Natural killer cell (primary cell): ENCODE measurements around the gene ADAMTS14. TPM values are rescaled to one million over a fixed set of nuclear protein-coding genes. Genes with fewer than 3 reads are reported as not detected.

Experiments
- ATAC-seq, 3 donors: fragments of 150-1000 bp in 2 of 3; fragments of 200-7000 bp in 1 of 3; cut with Tn5 transposase; 1 replicate in 1 of 3; 2 replicates in 2 of 3; pipeline ENCODE4 v1.10.0; 2021; ENCODE audit warnings: mild to moderate bottlenecking in 2 of 3, moderate library complexity in 2 of 3
- DNase-seq, 2 donors: peaks; one replicate each; pipeline versions ENCODE4 v3.0.0 to v3.0.0-alpha.2; 2013 to 2021; ENCODE audit warnings: mixed read lengths in 1 of 2
- H3K27ac ChIP-seq: one replicate; pipeline ENCODE4 v1.5.1; 2013; ENCODE audit warnings: mild to moderate bottlenecking, low read length
- H3K27me3 ChIP-seq: one replicate; pipeline ENCODE4 v1.6.1; 2013; ENCODE audit warnings: low read length; ENCODE audit not compliant: control insufficient read depth, insufficient read depth
- H3K36me3 ChIP-seq: one replicate; pipeline ENCODE4 v1.6.1; 2013; ENCODE audit warnings: low read length; ENCODE audit not compliant: control insufficient read depth, insufficient read depth
- H3K4me1 ChIP-seq: one replicate; pipeline ENCODE4 v1.6.1; 2013; ENCODE audit warnings: low read length; ENCODE audit not compliant: control insufficient read depth, insufficient read depth
- H3K4me3 ChIP-seq: one replicate; pipeline ENCODE4 v1.5.1; 2013; ENCODE audit warnings: low read length
- H3K9me3 ChIP-seq: one replicate; pipeline ENCODE4 v1.6.1; 2013; ENCODE audit warnings: low read length; ENCODE audit not compliant: control insufficient read depth, insufficient read depth
- H3K27ac Mint-ChIP-seq, 2 donors: one replicate each; pipeline ENCODE4 v1.8.0; 2022; ENCODE audit warnings: mild to moderate bottlenecking in 2 of 2, mixed read lengths in 2 of 2, moderate library complexity in 1 of 2
- H3K27me3 Mint-ChIP-seq, 2 donors: one replicate each; pipeline ENCODE4 v1.8.0; 2022; ENCODE audit warnings: low read depth in 2 of 2, mixed read lengths in 2 of 2
- H3K36me3 Mint-ChIP-seq: one replicate; pipeline ENCODE4 v1.8.0; 2022; ENCODE audit warnings: mixed read lengths
- H3K4me1 Mint-ChIP-seq, 2 donors: one replicate each; pipeline ENCODE4 v1.8.0; 2022; ENCODE audit warnings: mixed read lengths in 2 of 2
- H3K4me3 Mint-ChIP-seq: one replicate; pipeline ENCODE4 v1.8.0; 2022; ENCODE audit warnings: mild to moderate bottlenecking, moderate library complexity, mixed read lengths
- H3K9me3 Mint-ChIP-seq, 2 donors: one replicate each; pipeline ENCODE4 v1.8.0; 2022; ENCODE audit warnings: mixed read lengths in 2 of 2
- WGBS: methylation state at CpG from one replicate; pipeline ENCODE4 v1.1.7; 2013; ENCODE audit warnings: missing lambda C conversion rate; ENCODE audit not compliant: insufficient coverage; 5-methylcytosine and 5-hydroxymethylcytosine counted together
- intact Hi-C: fragments of 100-400 bp; cut with micrococcal nuclease; formaldehyde crosslinking; loops from one replicate; pipeline ENCODE4 v1.14.2; 2022
- total RNA-seq, 4 donors: library from RNA; stranded (reverse); fragments of 120-200 nt in 1 of 4; gene quantifications; one replicate each; pipeline versions ENCODE4 v1.2.3 to v1.2.4, GENCODE V29; 2013 to 2022
- TF ChIP-seq, protein P1 (sequence below): fragments of 200-600 bp; IDR thresholded peaks from one replicate; pipeline ENCODE4 v1.8.0; 2022; ENCODE audit warnings: antibody characterized with exemption

Gene ADAMTS14
- total RNA-seq, 3 donors from 2014 or later (not counting 1 experiment from before 2014, with no cell fraction given), result 0.70 to 1.5 (median 1.1) TPM

DNA sequence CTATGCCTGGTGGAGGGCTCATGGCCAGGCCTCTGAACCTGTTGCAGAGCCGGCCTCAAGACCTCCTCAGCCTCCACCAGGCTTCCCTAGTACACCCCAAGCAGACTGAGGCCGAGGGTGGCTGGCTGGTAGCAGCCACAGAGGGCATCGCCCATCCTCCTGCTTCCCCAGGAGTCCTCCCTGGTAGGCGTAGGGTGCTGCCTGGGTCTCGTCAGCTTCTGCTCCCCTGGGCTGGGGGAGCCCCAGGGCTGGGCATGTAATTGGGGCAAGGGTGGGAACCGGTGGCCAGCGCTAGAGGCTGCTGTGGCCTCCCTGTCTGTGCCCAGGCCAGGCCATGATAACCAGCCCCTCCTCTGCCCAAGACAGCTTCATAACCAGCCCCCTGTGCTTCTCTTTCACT is 80.3 kb downstream of the ADAMTS14 start:
- H3K4me3 Mint-ChIP-seq, result no peak overlapping the region
- H3K9me3 ChIP-seq, result no peaks in the 10 kb centered on the region
- TF ChIP-seq, protein P1, sequence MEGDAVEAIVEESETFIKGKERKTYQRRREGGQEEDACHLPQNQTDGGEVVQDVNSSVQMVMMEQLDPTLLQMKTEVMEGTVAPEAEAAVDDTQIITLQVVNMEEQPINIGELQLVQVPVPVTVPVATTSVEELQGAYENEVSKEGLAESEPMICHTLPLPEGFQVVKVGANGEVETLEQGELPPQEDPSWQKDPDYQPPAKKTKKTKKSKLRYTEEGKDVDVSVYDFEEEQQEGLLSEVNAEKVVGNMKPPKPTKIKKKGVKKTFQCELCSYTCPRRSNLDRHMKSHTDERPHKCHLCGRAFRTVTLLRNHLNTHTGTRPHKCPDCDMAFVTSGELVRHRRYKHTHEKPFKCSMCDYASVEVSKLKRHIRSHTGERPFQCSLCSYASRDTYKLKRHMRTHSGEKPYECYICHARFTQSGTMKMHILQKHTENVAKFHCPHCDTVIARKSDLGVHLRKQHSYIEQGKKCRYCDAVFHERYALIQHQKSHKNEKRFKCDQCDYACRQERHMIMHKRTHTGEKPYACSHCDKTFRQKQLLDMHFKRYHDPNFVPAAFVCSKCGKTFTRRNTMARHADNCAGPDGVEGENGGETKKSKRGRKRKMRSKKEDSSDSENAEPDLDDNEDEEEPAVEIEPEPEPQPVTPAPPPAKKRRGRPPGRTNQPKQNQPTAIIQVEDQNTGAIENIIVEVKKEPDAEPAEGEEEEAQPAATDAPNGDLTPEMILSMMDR, result no peak
- 84% methylated on average over 7 of the region's 7 CpGs for WGBS
- no peak overlapping the region for H3K27ac Mint-ChIP-seq
- DNase-seq, result no peak
- no peak for ATAC-seq
- H3K9me3 Mint-ChIP-seq, result no peaks in the 10 kb centered on the region
- intact Hi-C loops, result no loop called here
- H3K4me3 ChIP-seq, result no peak overlapping the region
- H3K4me1 ChIP-seq, result no peaks in the 10 kb centered on the region
- H3K4me1 Mint-ChIP-seq, result peaks cover 6 to 11% of the 10 kb centered on the region in 2 donors
- no peaks in the 10 kb centered on the region for H3K36me3 Mint-ChIP-seq
- H3K36me3 ChIP-seq, result no peaks in the 10 kb centered on the region
- H3K27me3 Mint-ChIP-seq, result no peaks in the 10 kb centered on the region
- H3K27ac ChIP-seq, result no peak overlapping the region
- H3K27me3 ChIP-seq, result no peaks in the 10 kb centered on the region

DNA sequence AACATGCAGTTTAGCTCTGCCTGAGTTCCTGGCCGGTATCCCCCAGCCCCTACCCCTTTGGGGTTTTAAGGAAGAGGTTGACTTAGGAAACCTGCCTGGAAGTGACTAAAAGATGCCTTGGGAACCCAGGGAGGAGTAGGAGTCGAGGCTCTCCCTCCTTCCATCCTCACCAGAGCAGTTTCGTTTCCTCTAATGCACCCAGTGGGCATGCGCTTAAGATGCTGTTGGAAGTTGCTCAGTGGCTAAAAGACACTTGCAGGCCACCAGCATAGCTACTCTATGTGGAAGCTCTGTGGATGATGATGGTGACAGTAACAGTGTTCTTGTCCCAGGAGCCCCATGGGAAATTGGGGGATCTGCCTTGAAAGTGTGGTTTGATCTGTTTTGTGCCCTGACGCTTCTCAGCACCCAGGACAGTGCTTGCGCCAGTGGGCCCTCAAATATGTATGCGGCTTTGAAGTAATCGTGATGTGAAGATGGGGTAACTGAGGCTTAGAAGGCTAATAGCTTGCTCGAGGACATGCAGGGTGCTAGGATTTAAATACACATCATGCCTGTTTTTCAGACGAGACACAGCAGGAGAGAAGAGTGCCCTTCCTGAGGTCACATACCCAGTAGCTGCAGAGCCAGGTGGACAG is 80.8 kb downstream of the ADAMTS14 start:
- Mint-ChIP-seq H3K9me3 (no peaks in the 10 kb centered on the region), H3K4me3 (no peak overlapping the region), H3K27ac (no peak overlapping the region), H3K36me3 (no peaks in the 10 kb centered on the region), H3K27me3 (no peaks in the 10 kb centered on the region), H3K4me1 (peaks cover 6 to 11% of the 10 kb centered on the region in 2 donors)
- no peak for ATAC-seq
- Histone ChIP-seq H3K4me3 (no peak overlapping the region), H3K36me3 (no peaks in the 10 kb centered on the region), H3K27me3 (no peaks in the 10 kb centered on the region), H3K27ac (no peak overlapping the region), H3K4me1 (no peaks in the 10 kb centered on the region), H3K9me3 (no peaks in the 10 kb centered on the region)
- intact Hi-C loops, result no loop called here
- 88% methylated on average over 9 of the region's 10 CpGs for WGBS
- TF ChIP-seq, protein P1, result no peak
- no peak for DNase-seq

DNA sequence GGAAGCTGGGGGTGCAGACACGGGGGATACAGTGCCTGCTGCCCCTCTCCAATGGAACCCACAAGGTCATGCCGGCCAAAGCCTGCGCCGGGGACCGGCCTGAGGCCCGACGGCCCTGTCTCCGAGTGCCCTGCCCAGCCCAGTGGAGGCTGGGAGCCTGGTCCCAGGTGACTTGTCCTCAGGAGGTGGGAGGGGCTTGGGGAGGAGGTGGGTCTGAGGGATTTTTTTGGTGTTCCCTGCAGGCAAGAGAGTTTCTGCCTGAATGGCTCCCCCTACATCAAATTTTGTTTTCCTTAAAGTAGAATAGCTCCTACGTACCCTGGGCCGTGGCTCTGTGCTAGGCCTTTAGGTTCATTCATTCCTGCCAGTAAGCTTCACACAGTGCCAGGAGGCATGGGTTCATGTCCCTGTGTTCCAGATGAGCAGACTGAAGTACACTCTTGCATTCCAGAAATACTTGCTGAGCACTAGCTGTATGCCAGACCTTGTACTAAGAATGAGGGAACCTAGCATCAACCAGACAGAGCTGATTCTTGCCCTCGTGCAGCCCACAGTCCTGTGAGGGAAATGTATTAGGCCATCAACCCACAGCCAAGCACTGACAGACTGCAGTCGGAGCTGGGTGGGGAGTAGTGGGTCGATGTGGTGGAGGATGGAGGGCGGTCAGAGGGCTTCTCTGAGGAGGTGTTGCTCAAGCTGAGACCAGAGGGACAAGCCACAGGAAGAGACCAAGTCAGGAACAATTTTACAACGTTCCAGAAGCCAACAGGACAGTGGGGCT is 81.7 kb downstream of the ADAMTS14 start:
- Histone ChIP-seq H3K4me3 (no peak overlapping the region), H3K27me3 (no peaks in the 10 kb centered on the region), H3K36me3 (no peaks in the 10 kb centered on the region), H3K27ac (no peak overlapping the region), H3K4me1 (peaks cover 2% of the 10 kb centered on the region), H3K9me3 (no peaks in the 10 kb centered on the region)
- TF ChIP-seq, protein P1, result no peak
- intact Hi-C loops, result no loop called here
- WGBS, result 82% methylated on average over 15 of the region's 15 CpGs
- ATAC-seq (no peak), DNase-seq (no peak)
- H3K36me3 Mint-ChIP-seq, result no peaks in the 10 kb centered on the region
- peaks cover 12 to 17% of the 10 kb centered on the region in 2 donors for H3K4me1 Mint-ChIP-seq
- H3K27ac Mint-ChIP-seq, result no peak overlapping the region
- no peaks in the 10 kb centered on the region for H3K9me3 Mint-ChIP-seq
- H3K4me3 Mint-ChIP-seq, result no peak overlapping the region
- H3K27me3 Mint-ChIP-seq, result no peaks in the 10 kb centered on the region
